ENCODE results near the gene NFX1. TPM values are rescaled to one million over a fixed set of nuclear protein-coding genes. Genes with fewer than 3 reads are reported as not detected.

The NFX1 gene
- total RNA-seq, 1 donor from 2014 or later = 37.5 TPM

- Mint-ChIP-seq H3K27me3 (ENCODE audit: unreplicated experiment) (peaks cover 3% of the 10 kb centered on the region), H3K4me3 (ENCODE audit: unreplicated experiment) (no peak overlapping the region), H3K9me3 (ENCODE audit: unreplicated experiment) (peaks cover 2% of the 10 kb centered on the region), H3K4me1 (ENCODE audit: low read depth, unreplicated experiment) (no peaks in the 10 kb centered on the region), H3K36me3 (ENCODE audit: unreplicated experiment) (peaks cover 24% of the 10 kb centered on the region), H3K27ac (ENCODE audit: unreplicated experiment) (no peak overlapping the region)
- no peak for DNase-seq
- no peak for TF ChIP-seq CTCF (IDR thresholded peaks at IDR 0.05; ENCODE audit: partially characterized antibody, unreplicated experiment)
Observed at GRCh38 chr9:33318781-33319180, 28.5 kb downstream of the NFX1 start.

GRCh38 chr9:33320230-33320567 is 29.9 kb downstream of the NFX1 start:
- no peak for TF ChIP-seq CTCF (IDR thresholded peaks at IDR 0.05; ENCODE audit: partially characterized antibody, unreplicated experiment)
- peaks cover 2% of the 10 kb centered on the region for H3K9me3 Mint-ChIP-seq (ENCODE audit: unreplicated experiment)
- H3K4me3 Mint-ChIP-seq (ENCODE audit: unreplicated experiment) = no peak overlapping the region
- H3K36me3 Mint-ChIP-seq (ENCODE audit: unreplicated experiment) = peaks cover 25% of the 10 kb centered on the region
- no peaks in the 10 kb centered on the region for H3K4me1 Mint-ChIP-seq (ENCODE audit: low read depth, unreplicated experiment)
- peaks cover 3% of the 10 kb centered on the region for H3K27me3 Mint-ChIP-seq (ENCODE audit: unreplicated experiment)
- no peak overlapping the region for H3K27ac Mint-ChIP-seq (ENCODE audit: unreplicated experiment)
- no peak for DNase-seq

GRCh38 chr9:33320568-33321261 is 30.4 kb downstream of the NFX1 start:
- Mint-ChIP-seq H3K27ac (ENCODE audit: unreplicated experiment) (no peak overlapping the region), H3K36me3 (ENCODE audit: unreplicated experiment) (peaks cover 25% of the 10 kb centered on the region), H3K9me3 (ENCODE audit: unreplicated experiment) (peaks cover 2% of the 10 kb centered on the region), H3K4me1 (ENCODE audit: low read depth, unreplicated experiment) (no peaks in the 10 kb centered on the region), H3K4me3 (ENCODE audit: unreplicated experiment) (no peak overlapping the region), H3K27me3 (ENCODE audit: unreplicated experiment) (peaks cover 3% of the 10 kb centered on the region)
- no peak for TF ChIP-seq CTCF (IDR thresholded peaks at IDR 0.05; ENCODE audit: partially characterized antibody, unreplicated experiment)
- no peak for DNase-seq

GRCh38 chr9:33329117-33329563 is 38.8 kb downstream of the NFX1 start:
- no peak overlapping the region for H3K4me3 Mint-ChIP-seq (ENCODE audit: unreplicated experiment)
- H3K27me3 Mint-ChIP-seq (ENCODE audit: unreplicated experiment) = no peaks in the 10 kb centered on the region
- no peak overlapping the region for H3K27ac Mint-ChIP-seq (ENCODE audit: unreplicated experiment)
- no peaks in the 10 kb centered on the region for H3K4me1 Mint-ChIP-seq (ENCODE audit: low read depth, unreplicated experiment)
- no peak for TF ChIP-seq CTCF (IDR thresholded peaks at IDR 0.05; ENCODE audit: partially characterized antibody, unreplicated experiment)
- no peaks in the 10 kb centered on the region for H3K36me3 Mint-ChIP-seq (ENCODE audit: unreplicated experiment)
- DNase-seq = no peak
- no peaks in the 10 kb centered on the region for H3K9me3 Mint-ChIP-seq (ENCODE audit: unreplicated experiment)

GRCh38 chr9:33329979-33330378 is 39.7 kb downstream of the NFX1 start:
- H3K4me1 Mint-ChIP-seq (ENCODE audit: low read depth, unreplicated experiment) = no peaks in the 10 kb centered on the region
- no peak for DNase-seq
- no peaks in the 10 kb centered on the region for H3K36me3 Mint-ChIP-seq (ENCODE audit: unreplicated experiment)
- no peaks in the 10 kb centered on the region for H3K9me3 Mint-ChIP-seq (ENCODE audit: unreplicated experiment)
- no peaks in the 10 kb centered on the region for H3K27me3 Mint-ChIP-seq (ENCODE audit: unreplicated experiment)
- H3K27ac Mint-ChIP-seq (ENCODE audit: unreplicated experiment) = no peak overlapping the region
- no peak for TF ChIP-seq CTCF (IDR thresholded peaks at IDR 0.05; ENCODE audit: partially characterized antibody, unreplicated experiment)
- H3K4me3 Mint-ChIP-seq (ENCODE audit: unreplicated experiment) = no peak overlapping the region
